ENCODE results near the gene CTNNA3. TPM values are rescaled to one million over a fixed set of nuclear protein-coding genes. Genes with fewer than 3 reads are reported as not detected.
A peak's percentile ranks its signal among the peaks of the same experiment; 100 is the strongest.

The CTNNA3 gene
- total RNA-seq, 6 donors from 2014 or later, result 0.20 to 2.0 TPM; not detected in 4

- Histone ChIP-seq H3K27me3 (no peaks in the 10 kb centered on the region), H3K9me3 (no peaks in the 10 kb centered on the region), H3K27ac (no peak overlapping the region), H3K4me1 (no peaks in the 10 kb centered on the region), H3K36me3 (no peaks in the 10 kb centered on the region), H3K4me3 (no peak overlapping the region)
- no peak for TF ChIP-seq CTCF (IDR thresholded peaks at IDR 0.05)
- no peak for TF ChIP-seq POLR2A (IDR thresholded peaks at IDR 0.05)
- TF ChIP-seq POLR2AphosphoS5 (IDR thresholded peaks at IDR 0.05), result no peak
- no peak for TF ChIP-seq EP300 (IDR thresholded peaks at IDR 0.05)
- WGBS, 2 donors, result 88 to 90% methylated on average over 4 of the region's 4 CpGs
- ATAC-seq (ENCODE audit: low FRiP score in 2 of 2) (no peak), DNase-seq (no peak)
Observed at GRCh38 chr10:66842867-66843266, 853.1 kb downstream of the CTNNA3 start.

GRCh38 chr10:66842371-66842770 is 853.6 kb downstream of the CTNNA3 start:
- Histone ChIP-seq H3K4me3 (no peak overlapping the region), H3K36me3 (no peaks in the 10 kb centered on the region), H3K4me1 (no peaks in the 10 kb centered on the region), H3K9me3 (no peaks in the 10 kb centered on the region), H3K27ac (no peak overlapping the region), H3K27me3 (no peaks in the 10 kb centered on the region)
- 58 to 74% methylated on average over 2 of the region's 2 CpGs for WGBS, 2 donors
- TF ChIP-seq CTCF (IDR thresholded peaks at IDR 0.05) (no peak), POLR2A (IDR thresholded peaks at IDR 0.05) (no peak), POLR2AphosphoS5 (IDR thresholded peaks at IDR 0.05) (no peak), EP300 (IDR thresholded peaks at IDR 0.05) (no peak)
- DNase-seq (no peak), ATAC-seq (ENCODE audit: low FRiP score in 2 of 2) (no peak)

- Histone ChIP-seq H3K9me3 (no peaks in the 10 kb centered on the region), H3K36me3 (no peaks in the 10 kb centered on the region), H3K4me1 (no peaks in the 10 kb centered on the region), H3K27me3 (no peaks in the 10 kb centered on the region), H3K27ac (no peak overlapping the region), H3K4me3 (no peak overlapping the region)
- no peak for TF ChIP-seq EP300 (IDR thresholded peaks at IDR 0.05)
- TF ChIP-seq CTCF (IDR thresholded peaks at IDR 0.05), result no peak
- no peak for TF ChIP-seq POLR2AphosphoS5 (IDR thresholded peaks at IDR 0.05)
- TF ChIP-seq POLR2A (IDR thresholded peaks at IDR 0.05), result no peak
- DNase-seq (no peak), ATAC-seq (ENCODE audit: low FRiP score in 2 of 2) (no peak)
- 90 to 95% methylated on average over 3 of the region's 3 CpGs for WGBS, 2 donors
Observed at GRCh38 chr10:66838656-66839055, 857.3 kb downstream of the CTNNA3 start.

GRCh38 chr10:66837990-66838389 is 858.0 kb downstream of the CTNNA3 start:
- no peaks in the 10 kb centered on the region for H3K4me1 ChIP-seq
- DNase-seq, result no peak
- no peaks in the 10 kb centered on the region for H3K36me3 ChIP-seq
- H3K27ac ChIP-seq, result no peak overlapping the region
- no peak overlapping the region for H3K4me3 ChIP-seq
- 91 to 100% methylated on average over 1 of the region's 1 CpG for whole genome bisulfite sequencing, 2 donors
- TF ChIP-seq EP300 (IDR thresholded peaks at IDR 0.05) (no peak), POLR2A (IDR thresholded peaks at IDR 0.05) (no peak), POLR2AphosphoS5 (IDR thresholded peaks at IDR 0.05) (no peak), CTCF (IDR thresholded peaks at IDR 0.05) (no peak)
- H3K27me3 ChIP-seq, result no peaks in the 10 kb centered on the region
- H3K9me3 ChIP-seq, result no peaks in the 10 kb centered on the region
- peak in 1 of 2 donors; percentile 69 for ATAC-seq (ENCODE audit: low FRiP score in 2 of 2)

GRCh38 chr10:66837335-66837734 is 858.7 kb downstream of the CTNNA3 start:
- Histone ChIP-seq H3K4me1 (no peaks in the 10 kb centered on the region), H3K27ac (no peak overlapping the region), H3K9me3 (no peaks in the 10 kb centered on the region), H3K27me3 (no peaks in the 10 kb centered on the region), H3K36me3 (no peaks in the 10 kb centered on the region), H3K4me3 (no peak overlapping the region)
- no peak for DNase-seq
- TF ChIP-seq POLR2A (IDR thresholded peaks at IDR 0.05) (no peak), CTCF (IDR thresholded peaks at IDR 0.05) (no peak), EP300 (IDR thresholded peaks at IDR 0.05) (no peak), POLR2AphosphoS5 (IDR thresholded peaks at IDR 0.05) (no peak)
- ATAC-seq (ENCODE audit: low FRiP score in 2 of 2), result no peak
- WGBS, 2 donors, result 28 to 32% methylated on average over 2 of the region's 2 CpGs

All from upper lobe of left lung (tissue), 6 donors.